IMR-90 (cell line): ENCODE measurements around the gene GNB5. TPM values are rescaled to one million over a fixed set of nuclear protein-coding genes. Genes with fewer than 3 reads are reported as not detected.

Source experiments
- ATAC-seq: fragments of 200-7000 bp; cut with Tn5 transposase; 2 replicates; pipeline ENCODE4 v1.9.1; 2020; ENCODE audit warnings: low read depth, mild to moderate bottlenecking, moderate library complexity
- BruUV-seq: library from RNA; stranded (reverse); fragments of 400-500 nt; replicated peaks from 2 replicates; lab custom pipeline; 2021; lab: Mats Ljungman, UMichigan
- CTCF ChIA-PET: fragments of 300-600 bp; formaldehyde crosslinking; extraction: SDS; loops from one replicate; lab custom pipeline; 2021; ENCODE audit warnings: antibody characterized with exemption; lab: Yijun Ruan, JAX
- POLR2A ChIA-PET: fragments of 300-600 bp; sonication (Branson Sonifier 250); formaldehyde crosslinking; loops from one replicate; lab custom pipeline; 2022; ENCODE audit warnings: antibody characterized with exemption; ENCODE audit not compliant: unreplicated experiment; lab: Charles Lee
- DNase-seq: peaks from one replicate; pipeline ENCODE4 v3.0.0; 2013
- H2AFZ ChIP-seq: replicated peaks from 2 replicates; pipeline ENCODE3; 2013; ENCODE audit warnings: low read length, mild to moderate bottlenecking; ENCODE audit not compliant: poor library complexity
- H2AK5ac ChIP-seq: 2 replicates; pipeline ENCODE4 v1.6.1; 2013; ENCODE audit warnings: low read depth, low read length, inconsistent platforms
- H2AK9ac ChIP-seq: replicated peaks from 2 replicates; pipeline ENCODE3; 2013; ENCODE audit warnings: mild to moderate bottlenecking, low read depth, low read length, moderate library complexity; ENCODE audit not compliant: poor library complexity
- H2BK120ac ChIP-seq: 2 replicates; pipeline ENCODE4 v1.6.1; 2013; ENCODE audit warnings: low read depth, low read length, inconsistent platforms
- H2BK15ac ChIP-seq: 3 replicates; pipeline ENCODE4 v1.6.1; 2013; ENCODE audit warnings: low read depth, low read length, inconsistent platforms
- H2BK20ac ChIP-seq: 2 replicates; pipeline ENCODE4 v1.6.1; 2013; ENCODE audit warnings: low read depth, mild to moderate bottlenecking, inconsistent platforms, low read length, moderate library complexity
- H2BK5ac ChIP-seq: 2 replicates; pipeline ENCODE4 v1.6.1; 2013; ENCODE audit warnings: mild to moderate bottlenecking, low read depth, low read length, inconsistent platforms; ENCODE audit not compliant: poor library complexity, severe bottlenecking
- H3K14ac ChIP-seq: replicated peaks from 2 replicates; pipeline ENCODE4 v1.6.1; 2013; ENCODE audit warnings: low read depth, low read length, inconsistent platforms
- H3K18ac ChIP-seq: 2 replicates; pipeline ENCODE4 v1.6.1; 2013; ENCODE audit warnings: low read depth, low read length, control low read depth
- H3K23ac ChIP-seq: 2 replicates; pipeline ENCODE4 v1.6.1; 2013; ENCODE audit warnings: low read depth, low read length, inconsistent platforms
- H3K27ac ChIP-seq: 2 replicates; pipeline ENCODE4 v1.5.1; 2013; ENCODE audit warnings: mild to moderate bottlenecking, control low read depth, low read length; ENCODE audit not compliant: insufficient read depth
- H3K27me3 ChIP-seq: 2 replicates; pipeline ENCODE4 v1.6.1; 2013; ENCODE audit warnings: low read length; ENCODE audit not compliant: control insufficient read depth, insufficient read depth
- H3K36me3 ChIP-seq: 2 replicates; pipeline ENCODE4 v1.6.1; 2013; ENCODE audit warnings: low read length, mixed read lengths; ENCODE audit not compliant: control insufficient read depth, insufficient read depth
- H3K4ac ChIP-seq: 2 replicates; pipeline ENCODE4 v1.6.1; 2013; ENCODE audit warnings: low read depth, low read length, inconsistent platforms
- H3K4me1 ChIP-seq: 2 replicates; pipeline ENCODE4 v1.6.1; 2013; ENCODE audit warnings: low read length, mixed read lengths; ENCODE audit not compliant: control insufficient read depth, insufficient read depth
- H3K4me2 ChIP-seq: 2 replicates; pipeline ENCODE4 v1.6.1; 2013; ENCODE audit warnings: low read depth, mild to moderate bottlenecking, control low read depth, low read length, moderate library complexity
- H3K4me3 ChIP-seq: 2 replicates; pipeline ENCODE4 v1.5.1; 2013; ENCODE audit warnings: low read depth, mild to moderate bottlenecking, control low read depth, low read length, moderate library complexity; ENCODE audit not compliant: insufficient read depth
- H3K56ac ChIP-seq: 2 replicates; pipeline ENCODE4 v1.6.1; 2013; ENCODE audit warnings: low read length, inconsistent platforms; ENCODE audit not compliant: insufficient read depth; ENCODE audit errors: extremely low read depth
- H3K79me1 ChIP-seq, 2 experiments: 2 replicates each; pipeline ENCODE4 v1.6.1; 2013; ENCODE audit warnings: low read length in 2 of 2, inconsistent platforms in 1 of 2, low read depth in 1 of 2
- H3K9ac ChIP-seq: 2 replicates; pipeline ENCODE4 v1.6.1; 2013; ENCODE audit warnings: low read depth, low read length, control low read depth
- H3K9me1 ChIP-seq: 2 replicates; pipeline ENCODE4 v1.6.1; 2013; ENCODE audit warnings: low read length, inconsistent platforms; ENCODE audit not compliant: insufficient read depth
- H3K9me3 ChIP-seq: 2 replicates; pipeline ENCODE4 v1.6.1; 2013; ENCODE audit warnings: low read length; ENCODE audit not compliant: control insufficient read depth, insufficient read depth
- H4K20me1 ChIP-seq: 2 replicates; pipeline ENCODE4 v1.6.1; 2013; ENCODE audit warnings: low read length, inconsistent platforms; ENCODE audit not compliant: insufficient read depth
- H4K5ac ChIP-seq: 2 replicates; pipeline ENCODE4 v1.6.1; 2013; ENCODE audit warnings: mild to moderate bottlenecking, low read depth, low read length, control low read depth
- H4K8ac ChIP-seq, 2 experiments: 2 replicates each; pipeline ENCODE4 v1.6.1; 2013; ENCODE audit warnings: low read depth in 2 of 2, low read length in 2 of 2, control low read depth in 1 of 2, inconsistent platforms in 1 of 2
- H4K91ac ChIP-seq: 2 replicates; pipeline ENCODE4 v1.6.1; 2013; ENCODE audit warnings: low read depth, low read length, inconsistent platforms; ENCODE audit not compliant: insufficient read depth
- BHLHE40 ChIP-seq: fragments of 150-350 bp; IDR thresholded peaks from 2 replicates; pipeline ENCODE4 v1.6.1; 2016; ENCODE audit warnings: mild to moderate bottlenecking, low read depth, low read length
- FOS ChIP-seq: fragments of 150-350 bp; IDR thresholded peaks from 2 replicates; pipeline ENCODE4 v1.6.1; 2016; ENCODE audit warnings: low read depth, low read length
- RCOR1 ChIP-seq: IDR thresholded peaks from 2 replicates; pipeline ENCODE4 v1.6.1; 2012; ENCODE audit warnings: mild to moderate bottlenecking, low read length, improper control_type of control experiment; ENCODE audit not compliant: insufficient replicate concordance
- USF2 ChIP-seq: fragments of 150-350 bp; IDR thresholded peaks from 2 replicates; pipeline ENCODE4 v1.6.1; 2017; ENCODE audit warnings: mild to moderate bottlenecking, antibody characterized with exemption, low read length, low read depth
- WGBS, 2 experiments: methylation state at CpG; one replicate each; pipeline versions ENCODE4 v1.1.5 to v1.1.7; 2013; ENCODE audit warnings: missing lambda C conversion rate in 2 of 2; ENCODE audit not compliant: insufficient read length in 1 of 2; ENCODE audit errors: extremely low coverage in 2 of 2; 5-methylcytosine and 5-hydroxymethylcytosine counted together
- dilution Hi-C: fragments of 300-500 bp; cut with HindIII; formaldehyde crosslinking; loops from one replicate; pipeline ENCODE4 v1.14.3; 2018; ENCODE audit warnings: low sequenced_read_pairs; ENCODE audit not compliant: unreplicated experiment
- in situ Hi-C: fragments of 300-500 bp; cut with MboI; formaldehyde crosslinking; loops from 3 replicates; pipeline ENCODE4 v1.14.3; 2019; ENCODE audit warnings: low sequenced_read_pairs, inconsistent platforms, mixed read lengths
- intact Hi-C: fragments of 100-400 bp; cut with micrococcal nuclease; formaldehyde crosslinking; loops from 2 replicates; pipeline ENCODE4 v1.10.0; 2022
- polyA plus RNA-seq, 3 experiments: library from polyadenylated mRNA; depleted of rRNA; stranded (reverse); fragments of >200 nt; gene quantifications; 2 replicates each; pipeline ENCODE4 v1.2.3, GENCODE V29; 2012; ENCODE audit warnings: low replicate concordance in 1 of 3
- total RNA-seq: library from RNA; depleted of rRNA; stranded (reverse); fragments of >200 nt; gene quantifications from 2 replicates; pipeline ENCODE4 v1.2.3, GENCODE V29; 2012

GNB5 gene
- total and polyA plus RNA-seq, 2 of the 4 experiments (the other 2 are of a cell fraction): 27.7 to 33.2 TPM

- Histone ChIP-seq H2AFZ (no peak overlapping the region), H3K4me1 (no peaks in the 10 kb centered on the region), H3K36me3 (no peaks in the 10 kb centered on the region), H3K18ac (no peak overlapping the region), H3K9me1 (no peaks in the 10 kb centered on the region), H3K27me3 (peaks cover 41% of the 10 kb centered on the region), H2BK20ac (no peak overlapping the region), H3K27ac (no peak overlapping the region), H2BK15ac (no peak overlapping the region), H3K14ac (no peak overlapping the region), H3K56ac (no peak overlapping the region), H3K9ac (no peak overlapping the region), H3K9me3 (no peaks in the 10 kb centered on the region), H4K20me1 (no peaks in the 10 kb centered on the region), H2AK9ac (no peak overlapping the region), H4K5ac (no peak overlapping the region), H2AK5ac (no peak overlapping the region), H3K4me3 (no peak overlapping the region), H4K8ac (no peak overlapping the region), H3K4me2 (no peak overlapping the region), H4K91ac (no peak overlapping the region), H3K23ac (no peak overlapping the region), H2BK5ac (no peak overlapping the region), H2BK120ac (no peak overlapping the region), H3K79me1 (no peaks in the 10 kb centered on the region), H3K4ac (no peak overlapping the region)
- no TSS peak for BruUV-seq
- no peak for DNase-seq
- dilution Hi-C loops: no loop called here
- in situ Hi-C loops: loop anchor here (10.0 kb wide), 1 partner anchor 240 kb away; the partner anchor contains the start of gene LEO1
- ChIA-PET CTCF (interaction anchor here (1.2 to 1.8 kb wide), 3 partner anchors 13 to 31 kb away, joined by 3 to 12 read pairs (median 4); no protein-coding TSS in a partner anchor), POLR2A (no interaction called here)
- no CpG with 5 or more reads among the region's 1 CpG for whole genome bisulfite sequencing, 2 experiments
- intact Hi-C loops: no loop called here
- ATAC-seq: no peak
- TF ChIP-seq USF2 (no peak), BHLHE40 (no peak), FOS (no peak), RCOR1 (no peak)
Measured at GRCh38 chr15:52214553-52214952, 23.4 kb upstream of the GNB5 start.
